IMR-90 (cell line): ENCODE results near the gene KCTD11. TPM values are rescaled to one million over a fixed set of nuclear protein-coding genes. Genes with fewer than 3 reads are reported as not detected.

Experiments
- ATAC-seq: fragments of 200-7000 bp; cut with Tn5 transposase; 2 replicates; pipeline ENCODE4 v1.9.1; 2020; ENCODE audit warnings: low read depth, mild to moderate bottlenecking, moderate library complexity
- BruUV-seq: library from RNA; stranded (reverse); fragments of 400-500 nt; replicated peaks from 2 replicates; lab custom pipeline; 2021; lab: Mats Ljungman, UMichigan
- CTCF ChIA-PET: fragments of 300-600 bp; formaldehyde crosslinking; extraction: SDS; loops from one replicate; lab custom pipeline; 2021; ENCODE audit warnings: antibody characterized with exemption; lab: Yijun Ruan, JAX
- POLR2A ChIA-PET: fragments of 300-600 bp; sonication (Branson Sonifier 250); formaldehyde crosslinking; loops from one replicate; lab custom pipeline; 2022; ENCODE audit warnings: antibody characterized with exemption; ENCODE audit not compliant: unreplicated experiment; lab: Charles Lee
- DNase-seq: peaks from one replicate; pipeline ENCODE4 v3.0.0; 2013
- H2AFZ ChIP-seq: replicated peaks from 2 replicates; pipeline ENCODE3; 2013; ENCODE audit warnings: low read length, mild to moderate bottlenecking; ENCODE audit not compliant: poor library complexity
- H2AK5ac ChIP-seq: 2 replicates; pipeline ENCODE4 v1.6.1; 2013; ENCODE audit warnings: low read depth, low read length, inconsistent platforms
- H2AK9ac ChIP-seq: replicated peaks from 2 replicates; pipeline ENCODE3; 2013; ENCODE audit warnings: mild to moderate bottlenecking, low read depth, low read length, moderate library complexity; ENCODE audit not compliant: poor library complexity
- H2BK120ac ChIP-seq: 2 replicates; pipeline ENCODE4 v1.6.1; 2013; ENCODE audit warnings: low read depth, low read length, inconsistent platforms
- H2BK15ac ChIP-seq: 3 replicates; pipeline ENCODE4 v1.6.1; 2013; ENCODE audit warnings: low read depth, low read length, inconsistent platforms
- H2BK20ac ChIP-seq: 2 replicates; pipeline ENCODE4 v1.6.1; 2013; ENCODE audit warnings: low read depth, mild to moderate bottlenecking, inconsistent platforms, low read length, moderate library complexity
- H2BK5ac ChIP-seq: 2 replicates; pipeline ENCODE4 v1.6.1; 2013; ENCODE audit warnings: mild to moderate bottlenecking, low read depth, low read length, inconsistent platforms; ENCODE audit not compliant: poor library complexity, severe bottlenecking
- H3K14ac ChIP-seq: replicated peaks from 2 replicates; pipeline ENCODE4 v1.6.1; 2013; ENCODE audit warnings: low read depth, low read length, inconsistent platforms
- H3K18ac ChIP-seq: 2 replicates; pipeline ENCODE4 v1.6.1; 2013; ENCODE audit warnings: low read depth, low read length, control low read depth
- H3K23ac ChIP-seq: 2 replicates; pipeline ENCODE4 v1.6.1; 2013; ENCODE audit warnings: low read depth, low read length, inconsistent platforms
- H3K27ac ChIP-seq: 2 replicates; pipeline ENCODE4 v1.5.1; 2013; ENCODE audit warnings: mild to moderate bottlenecking, control low read depth, low read length; ENCODE audit not compliant: insufficient read depth
- H3K27me3 ChIP-seq: 2 replicates; pipeline ENCODE4 v1.6.1; 2013; ENCODE audit warnings: low read length; ENCODE audit not compliant: control insufficient read depth, insufficient read depth
- H3K36me3 ChIP-seq: 2 replicates; pipeline ENCODE4 v1.6.1; 2013; ENCODE audit warnings: low read length, mixed read lengths; ENCODE audit not compliant: control insufficient read depth, insufficient read depth
- H3K4ac ChIP-seq: 2 replicates; pipeline ENCODE4 v1.6.1; 2013; ENCODE audit warnings: low read depth, low read length, inconsistent platforms
- H3K4me1 ChIP-seq: 2 replicates; pipeline ENCODE4 v1.6.1; 2013; ENCODE audit warnings: low read length, mixed read lengths; ENCODE audit not compliant: control insufficient read depth, insufficient read depth
- H3K4me2 ChIP-seq: 2 replicates; pipeline ENCODE4 v1.6.1; 2013; ENCODE audit warnings: low read depth, mild to moderate bottlenecking, control low read depth, low read length, moderate library complexity
- H3K4me3 ChIP-seq: 2 replicates; pipeline ENCODE4 v1.5.1; 2013; ENCODE audit warnings: low read depth, mild to moderate bottlenecking, control low read depth, low read length, moderate library complexity; ENCODE audit not compliant: insufficient read depth
- H3K56ac ChIP-seq: 2 replicates; pipeline ENCODE4 v1.6.1; 2013; ENCODE audit warnings: low read length, inconsistent platforms; ENCODE audit not compliant: insufficient read depth; ENCODE audit errors: extremely low read depth
- H3K79me1 ChIP-seq, 2 experiments: 2 replicates each; pipeline ENCODE4 v1.6.1; 2013; ENCODE audit warnings: low read length in 2 of 2, inconsistent platforms in 1 of 2, low read depth in 1 of 2
- H3K9ac ChIP-seq: 2 replicates; pipeline ENCODE4 v1.6.1; 2013; ENCODE audit warnings: low read depth, low read length, control low read depth
- H3K9me1 ChIP-seq: 2 replicates; pipeline ENCODE4 v1.6.1; 2013; ENCODE audit warnings: low read length, inconsistent platforms; ENCODE audit not compliant: insufficient read depth
- H3K9me3 ChIP-seq: 2 replicates; pipeline ENCODE4 v1.6.1; 2013; ENCODE audit warnings: low read length; ENCODE audit not compliant: control insufficient read depth, insufficient read depth
- H4K20me1 ChIP-seq: 2 replicates; pipeline ENCODE4 v1.6.1; 2013; ENCODE audit warnings: low read length, inconsistent platforms; ENCODE audit not compliant: insufficient read depth
- H4K5ac ChIP-seq: 2 replicates; pipeline ENCODE4 v1.6.1; 2013; ENCODE audit warnings: mild to moderate bottlenecking, low read depth, low read length, control low read depth
- H4K8ac ChIP-seq, 2 experiments: 2 replicates each; pipeline ENCODE4 v1.6.1; 2013; ENCODE audit warnings: low read depth in 2 of 2, low read length in 2 of 2, control low read depth in 1 of 2, inconsistent platforms in 1 of 2
- H4K91ac ChIP-seq: 2 replicates; pipeline ENCODE4 v1.6.1; 2013; ENCODE audit warnings: low read depth, low read length, inconsistent platforms; ENCODE audit not compliant: insufficient read depth
- BHLHE40 ChIP-seq: fragments of 150-350 bp; IDR thresholded peaks from 2 replicates; pipeline ENCODE4 v1.6.1; 2016; ENCODE audit warnings: mild to moderate bottlenecking, low read depth, low read length
- CEBPB ChIP-seq: IDR thresholded peaks from 2 replicates; pipeline ENCODE4 v1.6.1; 2012; ENCODE audit warnings: low read depth, low read length, improper control_type of control experiment
- CHD1 ChIP-seq: IDR thresholded peaks from 2 replicates; pipeline ENCODE4 v1.6.1; 2012; ENCODE audit warnings: low read depth, low read length, improper control_type of control experiment
- FOS ChIP-seq: fragments of 150-350 bp; IDR thresholded peaks from 2 replicates; pipeline ENCODE4 v1.6.1; 2016; ENCODE audit warnings: low read depth, low read length
- MAFK ChIP-seq: IDR thresholded peaks from 2 replicates; pipeline ENCODE4 v1.6.1; 2012; ENCODE audit warnings: low read depth, low read length, improper control_type of control experiment
- MAZ ChIP-seq: IDR thresholded peaks from 2 replicates; pipeline ENCODE4 v1.6.1; 2012; ENCODE audit warnings: low read depth, mild to moderate bottlenecking, low read length, improper control_type of control experiment, moderate library complexity, borderline replicate concordance
- MXI1 ChIP-seq: IDR thresholded peaks from 2 replicates; pipeline ENCODE4 v1.6.1; 2012; ENCODE audit warnings: low read depth, mild to moderate bottlenecking, low read length, moderate library complexity, borderline replicate concordance
- NFE2L2 ChIP-seq: fragments of 150-350 bp; IDR thresholded peaks from 2 replicates; pipeline ENCODE4 v1.6.1; 2016; ENCODE audit warnings: low read depth, mild to moderate bottlenecking, low read length
- POLR2A ChIP-seq: IDR thresholded peaks from 2 replicates; pipeline ENCODE4 v1.6.1; 2012; ENCODE audit warnings: mild to moderate bottlenecking, low read depth, low read length
- RAD21 ChIP-seq: IDR thresholded peaks from 2 replicates; pipeline ENCODE4 v1.6.1; 2012; ENCODE audit warnings: low read length, improper control_type of control experiment
- RCOR1 ChIP-seq: IDR thresholded peaks from 2 replicates; pipeline ENCODE4 v1.6.1; 2012; ENCODE audit warnings: mild to moderate bottlenecking, low read length, improper control_type of control experiment; ENCODE audit not compliant: insufficient replicate concordance
- RFX5 ChIP-seq: IDR thresholded peaks from 2 replicates; pipeline ENCODE4 v1.8.0; 2012; ENCODE audit warnings: low read depth, mild to moderate bottlenecking, low read length, moderate library complexity
- SMC3 ChIP-seq: fragments of 150-350 bp; IDR thresholded peaks from 2 replicates; pipeline ENCODE4 v1.6.1; 2016; ENCODE audit warnings: low read depth, mild to moderate bottlenecking, antibody characterized with exemption, low read length, moderate library complexity
- USF2 ChIP-seq: fragments of 150-350 bp; IDR thresholded peaks from 2 replicates; pipeline ENCODE4 v1.6.1; 2017; ENCODE audit warnings: mild to moderate bottlenecking, antibody characterized with exemption, low read length, low read depth
- WGBS, 2 experiments: methylation state at CpG; one replicate each; pipeline versions ENCODE4 v1.1.5 to v1.1.7; 2013; ENCODE audit warnings: missing lambda C conversion rate in 2 of 2; ENCODE audit not compliant: insufficient read length in 1 of 2; ENCODE audit errors: extremely low coverage in 2 of 2; 5-methylcytosine and 5-hydroxymethylcytosine counted together
- dilution Hi-C: fragments of 300-500 bp; cut with HindIII; formaldehyde crosslinking; loops from one replicate; pipeline ENCODE4 v1.14.3; 2018; ENCODE audit warnings: low sequenced_read_pairs; ENCODE audit not compliant: unreplicated experiment
- in situ Hi-C: fragments of 300-500 bp; cut with MboI; formaldehyde crosslinking; loops from 3 replicates; pipeline ENCODE4 v1.14.3; 2019; ENCODE audit warnings: low sequenced_read_pairs, inconsistent platforms, mixed read lengths
- intact Hi-C: fragments of 100-400 bp; cut with micrococcal nuclease; formaldehyde crosslinking; loops from 2 replicates; pipeline ENCODE4 v1.10.0; 2022
- polyA plus RNA-seq, 3 experiments: library from polyadenylated mRNA; depleted of rRNA; stranded (reverse); fragments of >200 nt; gene quantifications; 2 replicates each; pipeline ENCODE4 v1.2.3, GENCODE V29; 2012; ENCODE audit warnings: low replicate concordance in 1 of 3
- total RNA-seq: library from RNA; depleted of rRNA; stranded (reverse); fragments of >200 nt; gene quantifications from 2 replicates; pipeline ENCODE4 v1.2.3, GENCODE V29; 2012
- TF ChIP-seq, protein P1 (sequence below): fragments of 150-350 bp; IDR thresholded peaks from 2 replicates; pipeline ENCODE4 v1.6.1; 2016; ENCODE audit warnings: low read depth, mild to moderate bottlenecking, low read length, moderate library complexity, borderline replicate concordance
- TF ChIP-seq, protein P2 (sequence below): conservative IDR thresholded peaks from 2 replicates; pipeline ENCODE4 v1.5.1; 2012; ENCODE audit warnings: mild to moderate bottlenecking, low read depth, low read length, improper control_type of control experiment

Gene KCTD11
- total and polyA plus RNA-seq, 2 of the 4 experiments (the other 2 are of a cell fraction): 10.8 to 16.4 TPM

GRCh38 chr17:7327056-7327455 is 24.9 kb upstream of the KCTD11 start:
- Histone ChIP-seq H2BK5ac (no peak overlapping the region), H2BK15ac (no peak overlapping the region), H3K23ac (no peak overlapping the region), H2AK9ac (no peak overlapping the region), H3K4me1 (peaks cover 5% of the 10 kb centered on the region; the same call in 1 of the 2 replicates), H4K8ac (no peak overlapping the region), H3K56ac (no peak overlapping the region), H3K4ac (no peak overlapping the region), H3K9me1 (peaks cover 6% of the 10 kb centered on the region; the same call in 1 of the 2 replicates), H2BK20ac (no peak overlapping the region), H3K27me3 (no peaks in the 10 kb centered on the region), H3K14ac (no peak overlapping the region), H3K18ac (no peak overlapping the region), H2AFZ (no peak overlapping the region), H3K4me3 (no peak overlapping the region), H3K79me1 (peaks cover 10 to 29% of the 10 kb centered on the region in 2 experiments; a peak in 3 of 4 replicates), H4K91ac (no peak overlapping the region), H2BK120ac (no peak overlapping the region), H3K4me2 (no peak overlapping the region), H4K20me1 (peaks cover 7% of the 10 kb centered on the region), H3K9ac (no peak overlapping the region), H2AK5ac (no peak overlapping the region), H3K9me3 (no peaks in the 10 kb centered on the region), H3K27ac (no peak overlapping the region), H4K5ac (no peak overlapping the region), H3K36me3 (peaks cover 37% of the 10 kb centered on the region)
- CTCF ChIA-PET: no interaction called here
- ATAC-seq (no peak), DNase-seq (no peak)
- intact Hi-C loops (loop anchor here (10.0 kb wide), 1 partner anchor 238 kb away; the partner anchor contains the start of gene SENP3), dilution Hi-C loops (no loop called here), in situ Hi-C loops (no loop called here)
- 100% methylated on average over 1 of the region's 7 CpGs; no CpG with 5 or more reads in 1 of the 2 experiments for WGBS, 2 experiments
- POLR2A ChIA-PET: no interaction called here
- TF ChIP-seq MAZ (no peak), RFX5 (no peak), CEBPB (no peak), RCOR1 (no peak), NFE2L2 (no peak), CHD1 (no peak), MXI1 (no peak), FOS (no peak), BHLHE40 (no peak), MAFK (no peak), SMC3 (no peak), USF2 (no peak), POLR2A (no peak), RAD21 (no peak)
- TF ChIP-seq, protein P1, sequence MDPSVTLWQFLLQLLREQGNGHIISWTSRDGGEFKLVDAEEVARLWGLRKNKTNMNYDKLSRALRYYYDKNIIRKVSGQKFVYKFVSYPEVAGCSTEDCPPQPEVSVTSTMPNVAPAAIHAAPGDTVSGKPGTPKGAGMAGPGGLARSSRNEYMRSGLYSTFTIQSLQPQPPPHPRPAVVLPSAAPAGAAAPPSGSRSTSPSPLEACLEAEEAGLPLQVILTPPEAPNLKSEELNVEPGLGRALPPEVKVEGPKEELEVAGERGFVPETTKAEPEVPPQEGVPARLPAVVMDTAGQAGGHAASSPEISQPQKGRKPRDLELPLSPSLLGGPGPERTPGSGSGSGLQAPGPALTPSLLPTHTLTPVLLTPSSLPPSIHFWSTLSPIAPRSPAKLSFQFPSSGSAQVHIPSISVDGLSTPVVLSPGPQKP: no peak
- TF ChIP-seq, protein P2, sequence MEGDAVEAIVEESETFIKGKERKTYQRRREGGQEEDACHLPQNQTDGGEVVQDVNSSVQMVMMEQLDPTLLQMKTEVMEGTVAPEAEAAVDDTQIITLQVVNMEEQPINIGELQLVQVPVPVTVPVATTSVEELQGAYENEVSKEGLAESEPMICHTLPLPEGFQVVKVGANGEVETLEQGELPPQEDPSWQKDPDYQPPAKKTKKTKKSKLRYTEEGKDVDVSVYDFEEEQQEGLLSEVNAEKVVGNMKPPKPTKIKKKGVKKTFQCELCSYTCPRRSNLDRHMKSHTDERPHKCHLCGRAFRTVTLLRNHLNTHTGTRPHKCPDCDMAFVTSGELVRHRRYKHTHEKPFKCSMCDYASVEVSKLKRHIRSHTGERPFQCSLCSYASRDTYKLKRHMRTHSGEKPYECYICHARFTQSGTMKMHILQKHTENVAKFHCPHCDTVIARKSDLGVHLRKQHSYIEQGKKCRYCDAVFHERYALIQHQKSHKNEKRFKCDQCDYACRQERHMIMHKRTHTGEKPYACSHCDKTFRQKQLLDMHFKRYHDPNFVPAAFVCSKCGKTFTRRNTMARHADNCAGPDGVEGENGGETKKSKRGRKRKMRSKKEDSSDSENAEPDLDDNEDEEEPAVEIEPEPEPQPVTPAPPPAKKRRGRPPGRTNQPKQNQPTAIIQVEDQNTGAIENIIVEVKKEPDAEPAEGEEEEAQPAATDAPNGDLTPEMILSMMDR: no peak
- BruUV-seq: no TSS peak
